SH-SY5Y (cell line): ENCODE results near the gene TPRA1.

Experiments
- GATA2 ChIP-seq: IDR thresholded peaks from 2 replicates; pipeline ENCODE4 v1.6.1; 2011; ENCODE audit warnings: mild to moderate bottlenecking, low read depth, low read length
- GATA3 ChIP-seq: IDR thresholded peaks from 2 replicates; pipeline ENCODE4 v1.6.1; 2011; ENCODE audit warnings: low read depth, mild to moderate bottlenecking, low read length, moderate library complexity

DNA sequence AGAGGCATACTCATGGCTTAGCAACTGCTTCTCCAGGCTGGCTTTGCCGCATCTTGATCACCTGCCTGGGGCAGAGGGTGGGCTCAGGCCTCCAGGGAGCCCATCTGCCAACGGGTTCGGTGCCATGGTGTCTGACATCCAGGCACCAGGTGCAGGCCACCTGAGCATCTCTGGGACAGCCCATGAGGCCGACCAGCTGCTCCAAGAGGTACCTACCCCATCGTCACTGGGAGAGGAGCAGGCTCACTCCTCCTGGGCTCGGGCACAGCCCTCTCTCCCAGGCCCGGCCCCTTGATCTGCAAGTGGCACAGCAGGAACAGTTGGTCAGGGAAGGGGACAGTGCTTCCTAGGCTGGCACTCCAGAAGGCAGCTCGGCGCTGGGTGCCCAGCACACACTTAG lies 21.9 kb downstream of the TPRA1 start:
- no peak for TF ChIP-seq GATA2
- no peak for TF ChIP-seq GATA3
